Nasal cavity respiratory epithelium epithelial cell of viscerocranial mucosa (primary cell): Measurements from ENCODE around the gene UBXN2A. TPM values are rescaled to one million over a fixed set of nuclear protein-coding genes. Genes with fewer than 3 reads are reported as not detected.

Experiments
- total RNA-seq: library from RNA; depleted of rRNA; stranded (reverse); fragments of >200 nt; gene quantifications from 2 replicates; pipeline ENCODE4 v1.2.3, GENCODE V29; 2014

UBXN2A gene, protein sequence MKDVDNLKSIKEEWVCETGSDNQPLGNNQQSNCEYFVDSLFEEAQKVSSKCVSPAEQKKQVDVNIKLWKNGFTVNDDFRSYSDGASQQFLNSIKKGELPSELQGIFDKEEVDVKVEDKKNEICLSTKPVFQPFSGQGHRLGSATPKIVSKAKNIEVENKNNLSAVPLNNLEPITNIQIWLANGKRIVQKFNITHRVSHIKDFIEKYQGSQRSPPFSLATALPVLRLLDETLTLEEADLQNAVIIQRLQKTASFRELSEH
- 13.3 and 15.5 TPM in 2 replicates for total RNA-seq

DNA sequence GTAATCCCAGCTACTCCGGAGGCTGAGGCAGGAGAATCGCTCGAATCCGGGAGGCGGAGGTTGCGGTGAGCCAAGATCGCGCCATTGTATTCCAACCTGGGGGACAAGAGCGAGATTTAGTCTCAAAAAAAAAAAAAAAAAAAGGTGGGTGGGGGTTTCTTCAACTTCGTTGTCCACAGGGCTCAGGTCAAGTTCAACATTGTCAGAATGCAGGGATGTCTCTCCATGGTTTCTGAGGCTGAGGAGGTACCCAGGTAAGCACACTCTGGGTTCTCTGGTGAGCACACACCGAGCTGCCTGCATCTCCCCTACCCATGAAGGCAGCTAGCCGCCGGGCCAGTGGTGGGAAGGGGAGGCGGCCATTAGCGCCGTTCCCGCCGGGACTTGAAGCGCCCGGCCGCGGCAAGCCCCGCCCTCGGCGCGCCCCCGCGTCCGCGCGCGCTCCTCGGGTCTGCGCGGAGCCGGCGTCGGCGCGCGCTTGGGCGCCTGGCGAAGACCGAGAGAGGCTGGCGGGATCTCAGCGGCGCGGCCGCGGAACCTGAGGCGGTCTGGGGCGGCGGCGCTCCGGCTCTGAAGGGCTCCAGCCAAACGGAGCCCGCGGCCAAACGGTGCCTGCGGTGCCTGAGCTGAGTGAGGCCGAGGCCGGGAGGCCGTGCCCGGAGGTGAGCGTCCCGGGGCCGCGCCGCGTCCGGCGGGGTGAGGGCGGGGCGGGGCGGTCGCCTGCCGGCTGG is at the start of gene UBXN2A:
TSS of gene UBXN2A (plus strand) at position 477 of the 731 bp plus-strand sequence. CDS start 17,852 bp downstream, outside the sequence.

DNA sequence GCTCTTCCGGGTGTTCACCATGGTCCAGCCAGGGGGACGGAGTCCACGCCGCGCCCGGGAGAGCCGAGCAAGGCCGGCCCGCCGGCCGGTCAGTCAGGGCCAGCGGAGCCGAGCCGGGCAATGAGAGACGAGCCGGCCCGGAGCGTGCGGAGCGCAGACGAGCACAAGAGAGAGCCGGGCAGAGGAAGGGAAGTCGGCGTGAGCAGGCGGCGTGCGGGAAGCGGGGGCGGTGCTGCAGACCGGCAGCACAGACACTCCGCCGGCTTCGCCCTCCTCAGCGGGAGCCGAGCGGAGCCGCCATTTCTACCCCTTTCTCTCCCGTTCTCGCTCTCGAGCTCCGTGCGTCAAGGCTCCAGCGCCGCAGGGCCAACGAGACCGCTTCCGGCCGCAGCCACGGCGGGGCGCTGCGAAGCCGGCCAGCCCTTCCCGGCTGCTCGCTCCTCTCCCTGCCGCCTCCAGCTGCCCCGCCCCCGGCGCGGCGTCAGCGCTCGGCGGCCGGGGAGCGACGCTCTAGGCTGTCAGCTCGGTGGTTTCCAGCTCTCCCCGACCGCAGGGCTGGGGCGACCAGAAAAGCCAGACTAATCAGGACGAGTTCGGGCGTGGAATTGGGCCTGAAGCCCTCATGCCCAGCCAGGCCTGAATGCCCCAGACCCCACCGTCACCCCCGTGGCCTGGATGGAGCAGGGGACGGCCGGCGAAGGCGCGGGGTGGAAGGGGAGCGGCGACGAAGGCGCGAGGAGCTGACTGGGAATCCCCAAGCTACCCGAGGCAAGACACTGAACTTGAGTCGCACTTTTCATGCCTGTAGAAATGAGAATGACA is 13.3 kb upstream of the UBXN2A start, which contains the start of gene ATAD2B:
TSS of gene ATAD2B (minus strand) at position 374 of the 822 bp plus-strand sequence. CDS start at position 21, 353 bp downstream.

DNA sequence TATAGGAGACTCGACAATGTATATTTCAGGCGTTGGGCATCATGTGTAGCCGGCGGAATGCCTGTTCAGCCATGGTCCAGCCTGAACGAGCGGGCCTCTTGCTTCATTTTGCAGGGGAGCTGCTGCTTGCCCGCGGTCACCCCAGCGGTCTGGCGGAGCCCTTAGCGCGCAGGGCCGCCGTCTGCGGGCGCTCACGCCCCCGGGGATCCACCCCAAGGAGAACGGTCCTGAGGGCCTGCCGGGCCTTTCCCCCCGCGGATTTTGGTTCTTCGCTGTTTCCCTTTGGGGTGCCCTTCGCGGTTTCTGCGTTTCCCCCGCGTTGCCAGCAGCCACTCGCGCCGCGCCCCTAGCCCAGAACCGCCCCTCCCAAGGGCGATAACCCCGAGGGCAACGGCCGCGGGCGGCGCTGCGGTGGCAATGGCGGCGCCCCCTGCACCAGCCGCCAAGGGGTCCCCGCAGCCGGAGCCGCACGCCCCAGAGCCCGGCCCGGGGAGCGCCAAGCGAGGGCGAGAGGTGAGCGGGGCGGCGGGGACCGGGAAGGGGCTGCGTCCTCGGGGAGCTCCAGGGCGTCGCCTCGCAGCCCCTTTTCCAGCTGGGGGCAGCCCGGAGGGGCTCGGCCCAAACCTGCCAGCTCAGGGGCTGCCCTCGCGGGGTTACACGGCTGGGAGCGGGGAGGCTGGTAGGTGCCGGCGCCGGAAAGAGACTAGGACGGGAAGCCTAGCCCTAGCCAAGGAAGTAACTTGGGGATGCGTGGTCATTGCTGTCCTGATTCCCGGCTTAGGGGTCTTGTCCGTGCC is 69.6 kb downstream of the UBXN2A start, which contains the start of gene MFSD2B:
TSS of gene MFSD2B (plus strand) at position 406 of the 797 bp plus-strand sequence. CDS start at position 418, 12 bp downstream.

DNA sequence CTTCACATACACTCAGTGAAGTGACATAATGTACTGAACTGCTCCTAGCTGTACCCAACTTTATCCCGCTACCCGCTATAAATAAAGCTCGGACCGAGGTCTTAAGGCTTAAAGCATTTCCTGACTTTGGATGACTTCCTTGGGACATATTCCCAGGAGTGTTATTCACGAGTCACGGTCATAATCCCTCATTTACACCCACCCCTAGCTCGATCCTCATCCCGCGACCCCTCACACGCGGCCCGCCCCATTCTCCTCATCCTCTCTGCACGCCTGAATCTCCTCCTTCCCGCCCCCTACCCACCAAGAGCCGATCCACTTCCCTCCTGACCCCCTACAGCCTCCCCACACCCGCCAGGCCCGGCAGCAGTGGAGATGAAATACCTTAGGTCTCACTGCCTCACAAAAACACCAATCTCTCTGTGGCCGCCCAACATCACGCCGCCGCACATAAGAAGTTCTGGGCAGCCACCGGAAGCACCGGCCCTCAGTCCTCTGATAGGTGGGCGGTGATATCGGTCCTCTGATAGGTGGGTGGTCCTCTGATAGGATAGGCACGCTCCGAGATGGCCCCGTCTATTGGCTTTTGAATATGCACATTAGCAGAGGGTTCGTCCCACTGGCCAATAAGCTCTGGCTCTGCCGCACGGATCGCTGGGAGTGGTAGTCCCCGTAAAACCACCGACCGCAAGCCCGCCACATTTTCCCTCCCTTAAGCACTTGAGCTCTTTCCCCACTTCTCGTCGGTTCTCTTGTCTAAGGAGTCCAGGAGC is 106.9 kb downstream of the UBXN2A start, which contains the start of gene WDCP:
TSS of gene WDCP (minus strand) at position 462 of the 773 bp plus-strand sequence. CDS start 7,897 bp downstream, outside the sequence.

DNA sequence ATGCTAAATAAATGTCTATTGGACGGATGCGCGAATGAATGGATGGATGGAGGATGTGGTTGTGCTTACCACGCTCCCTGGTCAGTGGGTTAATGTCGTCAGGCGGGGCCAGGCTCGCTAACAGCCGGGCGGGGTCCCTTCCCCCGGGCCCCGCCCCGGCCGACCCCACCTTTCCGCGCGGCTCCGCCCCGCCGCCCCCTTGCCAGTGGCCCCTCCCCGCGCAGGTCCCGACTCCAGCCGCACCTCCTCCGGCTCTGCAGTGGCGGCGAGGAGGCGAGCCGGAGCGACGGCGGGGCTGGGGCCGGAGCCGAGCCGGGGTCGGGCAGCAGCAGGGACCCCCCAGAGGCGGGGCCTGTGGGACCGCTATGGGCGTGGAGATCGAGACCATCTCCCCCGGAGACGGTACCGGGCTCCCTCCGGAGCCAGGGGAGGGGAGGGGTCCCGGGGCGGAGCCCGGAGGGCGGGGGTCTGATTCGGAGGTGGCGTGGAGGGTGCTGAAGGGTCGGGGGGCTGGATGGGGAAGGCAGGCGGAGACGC is 109.3 kb downstream of the UBXN2A start, which contains the start of gene FKBP1B:
TSS of gene FKBP1B (plus strand) at position 257 of the 537 bp plus-strand sequence. CDS start at position 366, 109 bp downstream.

Other genes starting within 250 kb of the UBXN2A start
- gene ATAD2B, start 13.3 kb upstream of the UBXN2A start, total RNA-seq = 11.6 and 17.2 TPM in 2 replicates
- 0.07 TPM in 1 of 2 replicates, not detected in the other for gene MFSD2B, start 69.6 kb downstream of the UBXN2A start, total RNA-seq
- 6.2 and 6.8 TPM in 2 replicates for gene WDCP, start 106.9 kb downstream of the UBXN2A start, total RNA-seq
- gene FKBP1B, start 109.3 kb downstream of the UBXN2A start, total RNA-seq = 6.4 and 7.9 TPM in 2 replicates
- 151 and 238 TPM in 2 replicates for gene SF3B6, start 135.9 kb downstream of the UBXN2A start, total RNA-seq
- gene TP53I3, start 144.4 kb downstream of the UBXN2A start, total RNA-seq = 14.0 and 26.4 TPM in 2 replicates
- gene PFN4, start 182.9 kb downstream of the UBXN2A start, total RNA-seq = 0.34 and 0.43 TPM in 2 replicates
- gene FAM228B, start 183.0 kb downstream of the UBXN2A start, total RNA-seq = 6.2 and 7.8 TPM in 2 replicates
- gene FAM228A, start 234.6 kb downstream of the UBXN2A start, total RNA-seq = under 0.01 TPM in 1 of 2 replicates, not detected in the other